PC-9 (cell line): ENCODE results near the gene CLINT1. TPM values are rescaled to one million over a fixed set of nuclear protein-coding genes. Genes with fewer than 3 reads are reported as not detected.

ENCODE experiments used
- Bru-seq: library from RNA; stranded (reverse); fragments of 400-500 nt; gene quantifications from one replicate; lab custom pipeline; 2021; lab: Mats Ljungman, UMichigan
- BruChase-seq, 2 experiments: library from RNA; stranded (reverse); fragments of 400-500 nt; gene quantifications; one replicate each; lab custom pipeline; 2021; lab: Mats Ljungman, UMichigan
- BruUV-seq: library from RNA; stranded (reverse); fragments of 400-500 nt; replicated peaks from 2 replicates; lab custom pipeline; 2021; lab: Mats Ljungman, UMichigan
- CTCF ChIA-PET: fragments of 300-600 bp; sonication (Branson Sonifier 250); formaldehyde crosslinking; loops from one replicate; lab custom pipeline; 2022; ENCODE audit warnings: antibody characterized with exemption; lab: Charles Lee
- POLR2A ChIA-PET: fragments of 300-600 bp; sonication (Branson Sonifier 250); formaldehyde crosslinking; loops from one replicate; lab custom pipeline; 2022; ENCODE audit warnings: antibody characterized with exemption; ENCODE audit not compliant: unreplicated experiment; lab: Charles Lee
- DNase-seq, 2 experiments: peaks; one replicate each; pipeline versions ENCODE4 v3.0.0 to v3.0.0-alpha.2; 2015 to 2022; ENCODE audit warnings: mixed read lengths in 1 of 2
- H2AFZ ChIP-seq: fragments of 200-600 bp; sonication (generic); 2 replicates; pipeline ENCODE4 v1.8.1; 2017; ENCODE audit warnings: antibody characterized with exemption
- H3F3A ChIP-seq: fragments of 200-600 bp; sonication (generic); 2 replicates; pipeline ENCODE4 v1.8.1; 2017; ENCODE audit warnings: antibody characterized with exemption, mild to moderate bottlenecking, low read depth; ENCODE audit not compliant: insufficient read depth
- H3K27ac ChIP-seq: fragments of 200-600 bp; sonication (generic); 2 replicates; pipeline ENCODE4 v1.6.1; 2016; ENCODE audit warnings: mixed run types
- H3K27me3 ChIP-seq: fragments of 200-600 bp; sonication (generic); 2 replicates; pipeline ENCODE4 v1.6.1; 2016; ENCODE audit warnings: low read depth, mixed run types; ENCODE audit not compliant: insufficient read depth
- H3K36me3 ChIP-seq: fragments of 200-600 bp; sonication (generic); 2 replicates; pipeline ENCODE4 v1.6.1; 2016; ENCODE audit warnings: low read depth, mixed run types
- H3K4me1 ChIP-seq: fragments of 200-600 bp; sonication (generic); replicated peaks from 2 replicates; pipeline ENCODE4 v1.6.1; 2016; ENCODE audit warnings: mixed run types; ENCODE audit not compliant: insufficient read depth
- H3K4me2 ChIP-seq: fragments of 200-600 bp; sonication (generic); 2 replicates; pipeline ENCODE4 v1.6.1; 2017; ENCODE audit warnings: mixed run types
- H3K4me3 ChIP-seq: fragments of 200-600 bp; sonication (generic); 2 replicates; pipeline ENCODE4 v1.6.1; 2016; ENCODE audit warnings: mixed run types
- H3K79me2 ChIP-seq: fragments of 200-600 bp; sonication (generic); 2 replicates; pipeline ENCODE4 v1.6.1; 2017; ENCODE audit warnings: low read depth, mixed run types
- H3K9me2 ChIP-seq: fragments of 200-600 bp; sonication (generic); 2 replicates; pipeline ENCODE4 v1.8.1; 2017; ENCODE audit warnings: mild to moderate bottlenecking; ENCODE audit not compliant: insufficient read depth
- H3K9me3 ChIP-seq: fragments of 200-600 bp; sonication (generic); 2 replicates; pipeline ENCODE4 v1.8.1; 2016; ENCODE audit warnings: low read depth; ENCODE audit not compliant: insufficient read depth
- H4K20me1 ChIP-seq: fragments of 200-600 bp; sonication (generic); 2 replicates; pipeline ENCODE4 v1.8.1; 2017; ENCODE audit not compliant: insufficient read depth
- EZH2 ChIP-seq: fragments of 200-600 bp; sonication (generic); IDR thresholded peaks from 2 replicates; pipeline ENCODE4 v1.8.0; 2017; ENCODE audit warnings: antibody characterized with exemption, low read depth
- intact Hi-C: fragments of 100-400 bp; cut with micrococcal nuclease; formaldehyde crosslinking; loops from one replicate; pipeline ENCODE4 v1.10.0; 2022; ENCODE audit not compliant: unreplicated experiment
- long read RNA-seq: library from polyadenylated mRNA; stranded (forward); transcript quantifications from one replicate; pipeline ENCODE4 v2.0.0, GENCODE V29; 2022
- total RNA-seq: library from RNA; stranded (reverse); gene quantifications from 2 replicates; pipeline ENCODE4 v1.2.3, GENCODE V29; 2021
- TF ChIP-seq, protein P1 (sequence below): fragments of 200-600 bp; sonication (generic); conservative IDR thresholded peaks from 2 replicates; pipeline ENCODE4 v1.6.1; 2017; ENCODE audit warnings: mixed run types, antibody characterized with exemption, mild to moderate bottlenecking, moderate library complexity

Gene CLINT1
- total RNA-seq = 79.7 and 95.8 TPM in 2 replicates
- percentile 94 among the genes with signal in this experiment for Bru-seq, nascent RNA
- percentile 92 among the genes with signal in this experiment for BruChase-seq, experiment 1, labeled RNA remaining after a 2-hour chase
- BruChase-seq, experiment 2, labeled RNA remaining after a 6-hour chase = percentile 90 among the genes with signal in this experiment
- long read RNA-seq, transcript CLINT1-201 (12 exons, 3,440 nt) = major isoform, 112 of 203 reads
- long read RNA-seq, transcript CLINT1-207 (12 exons, 2,346 nt) = minor isoform, 56 of 203 reads
- long read RNA-seq, partial matches to known transcripts = 3 of 203 reads
- long read RNA-seq, other reads (novel, unspliced or antisense) = 29 of 203 reads

DNA sequence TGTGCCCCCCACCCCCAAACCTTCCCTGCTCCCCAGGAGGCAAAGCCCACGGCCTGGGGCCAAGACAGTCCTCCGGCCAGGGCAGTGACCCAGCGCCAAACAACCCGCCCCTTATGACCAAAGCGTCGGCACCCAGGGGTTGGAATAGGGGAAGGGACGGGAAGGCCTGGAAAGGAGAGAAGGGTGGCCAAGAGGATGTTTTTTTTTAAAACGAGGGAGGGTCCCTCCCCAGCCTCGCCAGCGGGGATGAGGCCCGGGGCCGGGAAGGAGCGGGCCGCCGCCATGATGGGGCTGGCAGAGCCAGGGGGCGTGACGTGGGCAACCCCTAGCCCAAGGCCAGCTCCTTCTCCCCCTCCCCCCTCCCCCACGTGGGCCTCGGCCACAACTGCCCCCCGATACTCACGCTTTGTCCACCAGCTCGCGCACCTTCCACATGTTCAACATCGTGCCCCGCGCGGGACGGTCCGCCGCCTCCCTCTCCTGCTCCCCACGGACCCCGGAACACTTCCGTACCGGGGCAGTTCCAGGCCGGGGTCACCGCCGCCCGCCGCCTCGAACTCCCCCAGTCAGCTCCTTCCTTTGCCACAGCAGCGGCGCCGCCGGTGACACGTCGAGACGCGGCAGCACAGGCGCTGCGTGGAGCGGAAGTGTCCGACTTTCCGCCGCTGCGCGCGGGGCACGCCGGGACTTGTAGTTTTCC, at the start of gene CLINT1:
Gene CLINT1, minus strand, starts transcription at position 619 of the 700 bp plus-strand sequence. Its CDS starts 175 bp downstream, at position 444.
- peak; percentile 74 to 88 for DNase-seq
- Histone ChIP-seq H3K9me2 (peaks cover 3% of the 10 kb centered on the region; the same call in 1 of the 2 replicates), H3K4me2 (peak within 1 kb of the TSS; percentile 97), H3K4me1 (peaks cover 17% of the 10 kb centered on the region), H3K9me3 (no peaks in the 10 kb centered on the region), H3K27me3 (no peaks in the 10 kb centered on the region), H3K27ac (peak within 1 kb of the TSS; percentile 64), H4K20me1 (peaks cover 48% of the 10 kb centered on the region), H3K4me3 (peak within 1 kb of the TSS; percentile 95), H2AFZ (peak within 1 kb of the TSS; percentile 93), H3K79me2 (peaks cover 53% of the 10 kb centered on the region), H3K36me3 (0 out of 2 replicates have a peak, but pooled peaks cover 3% of the 10 kb centered on the region), H3F3A (no peaks in the 10 kb centered on the region)
- CTCF ChIA-PET = interaction anchor here (0.6 to 1.1 kb wide), 2 partner anchors 28 to 91 kb away, joined by 5 to 7 read pairs; no protein-coding TSS in a partner anchor
- POLR2A ChIA-PET = no interaction called here
- intact Hi-C loops = loop anchor here (2.0 kb wide), 2 partner anchors 60 to 90 kb away; no protein-coding TSS in a partner anchor
- BruUV-seq = no TSS peak
- no peak for TF ChIP-seq EZH2

DNA sequence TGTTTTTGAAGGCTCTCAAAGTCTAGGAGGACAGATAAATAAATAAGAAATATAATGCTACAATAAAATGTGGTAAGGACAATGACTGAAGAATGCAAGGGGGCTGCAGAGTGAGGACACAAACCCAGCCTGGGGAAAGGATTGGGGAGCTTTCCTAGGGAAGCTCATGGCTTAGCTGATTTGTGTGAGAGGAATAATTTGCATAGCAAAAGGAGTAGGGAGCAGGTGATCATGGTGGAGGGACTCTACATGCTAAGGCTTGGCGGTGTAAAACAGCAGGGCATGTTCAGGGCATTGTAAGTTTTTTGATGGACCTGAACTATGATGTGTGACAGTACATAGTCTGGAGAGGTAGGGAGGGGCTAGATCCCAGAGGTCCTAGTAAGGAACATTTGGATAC, 49.5 kb upstream of the CLINT1 start:
- H3K27me3 ChIP-seq = no peaks in the 10 kb centered on the region
- H3K4me1 ChIP-seq = peaks cover 12% of the 10 kb centered on the region
- no peak overlapping the region for H3K4me3 ChIP-seq
- H3K9me3 ChIP-seq = no peaks in the 10 kb centered on the region
- no peak for DNase-seq
- POLR2A ChIA-PET = no interaction called here
- no peak overlapping the region for H3K4me2 ChIP-seq
- H3K79me2 ChIP-seq = no peaks in the 10 kb centered on the region
- H3K27ac ChIP-seq = no peak overlapping the region
- H2AFZ ChIP-seq = no peak overlapping the region
- BruUV-seq = no TSS peak
- H4K20me1 ChIP-seq = no peaks in the 10 kb centered on the region
- CTCF ChIA-PET = no interaction called here
- intact Hi-C loops = no loop called here
- no peaks in the 10 kb centered on the region for H3K36me3 ChIP-seq
- no peaks in the 10 kb centered on the region for H3K9me2 ChIP-seq
- no peak for TF ChIP-seq EZH2
- TF ChIP-seq, protein P1, sequence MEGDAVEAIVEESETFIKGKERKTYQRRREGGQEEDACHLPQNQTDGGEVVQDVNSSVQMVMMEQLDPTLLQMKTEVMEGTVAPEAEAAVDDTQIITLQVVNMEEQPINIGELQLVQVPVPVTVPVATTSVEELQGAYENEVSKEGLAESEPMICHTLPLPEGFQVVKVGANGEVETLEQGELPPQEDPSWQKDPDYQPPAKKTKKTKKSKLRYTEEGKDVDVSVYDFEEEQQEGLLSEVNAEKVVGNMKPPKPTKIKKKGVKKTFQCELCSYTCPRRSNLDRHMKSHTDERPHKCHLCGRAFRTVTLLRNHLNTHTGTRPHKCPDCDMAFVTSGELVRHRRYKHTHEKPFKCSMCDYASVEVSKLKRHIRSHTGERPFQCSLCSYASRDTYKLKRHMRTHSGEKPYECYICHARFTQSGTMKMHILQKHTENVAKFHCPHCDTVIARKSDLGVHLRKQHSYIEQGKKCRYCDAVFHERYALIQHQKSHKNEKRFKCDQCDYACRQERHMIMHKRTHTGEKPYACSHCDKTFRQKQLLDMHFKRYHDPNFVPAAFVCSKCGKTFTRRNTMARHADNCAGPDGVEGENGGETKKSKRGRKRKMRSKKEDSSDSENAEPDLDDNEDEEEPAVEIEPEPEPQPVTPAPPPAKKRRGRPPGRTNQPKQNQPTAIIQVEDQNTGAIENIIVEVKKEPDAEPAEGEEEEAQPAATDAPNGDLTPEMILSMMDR = no peak
- H3F3A ChIP-seq = no peaks in the 10 kb centered on the region

DNA sequence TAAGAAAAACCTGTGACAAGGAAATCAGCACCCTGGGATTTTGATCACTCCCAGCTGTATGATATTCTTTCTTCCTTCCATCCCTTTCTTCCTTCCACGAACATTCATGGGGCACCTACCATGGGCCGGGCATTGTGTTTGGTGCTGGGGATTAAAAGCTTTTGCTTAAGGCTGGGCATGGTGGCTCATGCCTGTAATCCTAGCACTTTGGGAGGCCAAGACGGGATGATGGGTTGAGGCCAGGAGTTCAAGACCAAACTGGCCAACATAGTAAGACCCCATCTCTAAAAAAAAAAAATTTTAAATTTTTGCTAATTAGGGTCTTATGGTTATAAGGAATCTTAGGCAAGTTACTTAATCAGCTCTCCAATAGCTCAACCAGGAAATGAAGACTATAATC, 48.5 kb upstream of the CLINT1 start:
- Histone ChIP-seq H3K4me1 (peaks cover 2% of the 10 kb centered on the region), H4K20me1 (no peaks in the 10 kb centered on the region), H3K36me3 (no peaks in the 10 kb centered on the region), H2AFZ (no peak overlapping the region), H3K79me2 (no peaks in the 10 kb centered on the region), H3K4me2 (no peak overlapping the region), H3K4me3 (no peak overlapping the region), H3K27ac (no peak overlapping the region), H3K9me3 (no peaks in the 10 kb centered on the region), H3K9me2 (no peaks in the 10 kb centered on the region), H3F3A (no peaks in the 10 kb centered on the region), H3K27me3 (no peaks in the 10 kb centered on the region)
- DNase-seq = no peak
- ChIA-PET POLR2A (no interaction called here), CTCF (no interaction called here)
- no TSS peak for BruUV-seq
- intact Hi-C loops = no loop called here
- TF ChIP-seq, protein P1 = no peak
- TF ChIP-seq EZH2 = no peak
